ENCODE data around the gene FXN. TPM values are rescaled to one million over a fixed set of nuclear protein-coding genes. Genes with fewer than 3 reads are reported as not detected.

FXN gene
- total RNA-seq, 1 experiment from 2014 or later, result 17.8 TPM

GRCh38 chr9:69018737-69019136 is 16.8 kb upstream of the FXN start:
- intact Hi-C loops (cut with micrococcal nuclease; ENCODE audit: unreplicated experiment), result no loop called here
- CTCF ChIA-PET, result no interaction called here
- no peaks in the 10 kb centered on the region for H3K9me3 ChIP-seq (ENCODE audit: control insufficient read depth, insufficient read depth, low read depth, low read length)
- no peaks in the 10 kb centered on the region; the same call in 1 of the 2 replicates for H3K27me3 ChIP-seq (ENCODE audit: control insufficient read depth, insufficient read depth, low read length)
- ATAC-seq, result no peak
- H3K4me1 ChIP-seq (ENCODE audit: control insufficient read depth, insufficient read depth, low read length), result no peaks in the 10 kb centered on the region
- no peaks in the 10 kb centered on the region for H3K36me3 ChIP-seq (ENCODE audit: control insufficient read depth, insufficient read depth, low read length)
- POLR2A ChIA-PET, result no interaction called here
- in situ Hi-C loops (cut with HindIII; ENCODE audit: low pct_unique_long_range_greater_than_20kb, low sequenced_read_pairs), result no loop called here
- TF ChIP-seq REST (IDR thresholded peaks at IDR 0.05; ENCODE audit: insufficient read depth in 1 of 2, low read depth in 2 of 2, low read length in 1 of 2) (no peak), POLR2AphosphoS5 (IDR thresholded peaks at IDR 0.05; ENCODE audit: low read depth, low read length) (no peak), CTCF (IDR thresholded peaks at IDR 0.05) (no peak), TCF7L2 (IDR thresholded peaks at IDR 0.05; ENCODE audit: low read depth, low read length) (no peak), SIN3A (IDR thresholded peaks at IDR 0.05; ENCODE audit: borderline replicate concordance, insufficient read depth, low read depth, low read length) (no peak)
- DNase-seq (ENCODE audit: low read depth, low spot score), result no peak
- H3K27ac ChIP-seq (ENCODE audit: low read length), result no peak overlapping the region
- BruUV-seq (replicated peaks), result no TSS peak
- H3K4me3 ChIP-seq (ENCODE audit: low read depth in 2 of 2, low read length in 2 of 2), result no peak overlapping the region

GRCh38 chr9:69019808-69020207 is 15.7 kb upstream of the FXN start:
- DNase-seq (ENCODE audit: low read depth, low spot score), result no peak
- Histone ChIP-seq H3K27ac (ENCODE audit: low read length) (no peak overlapping the region), H3K4me1 (ENCODE audit: control insufficient read depth, insufficient read depth, low read length) (no peaks in the 10 kb centered on the region), H3K36me3 (ENCODE audit: control insufficient read depth, insufficient read depth, low read length) (no peaks in the 10 kb centered on the region), H3K9me3 (ENCODE audit: control insufficient read depth, insufficient read depth, low read depth, low read length) (no peaks in the 10 kb centered on the region), H3K4me3 (ENCODE audit: low read depth in 2 of 2, low read length in 2 of 2) (no peak overlapping the region), H3K27me3 (ENCODE audit: control insufficient read depth, insufficient read depth, low read length) (no peaks in the 10 kb centered on the region; the same call in 1 of the 2 replicates)
- CTCF ChIA-PET, result interaction anchor here (0.6 kb wide), 1 partner anchor 24 kb away, joined by 8 read pairs; no protein-coding TSS in a partner anchor
- in situ Hi-C loops (cut with HindIII; ENCODE audit: low pct_unique_long_range_greater_than_20kb, low sequenced_read_pairs), result no loop called here
- no peak for ATAC-seq
- TF ChIP-seq TCF7L2 (IDR thresholded peaks at IDR 0.05; ENCODE audit: low read depth, low read length), result no peak
- no peak for TF ChIP-seq POLR2AphosphoS5 (IDR thresholded peaks at IDR 0.05; ENCODE audit: low read depth, low read length)
- TF ChIP-seq SIN3A (IDR thresholded peaks at IDR 0.05; ENCODE audit: borderline replicate concordance, insufficient read depth, low read depth, low read length), result no peak
- TF ChIP-seq REST (IDR thresholded peaks at IDR 0.05; ENCODE audit: insufficient read depth in 1 of 2, low read depth in 2 of 2, low read length in 1 of 2), result no peak
- BruUV-seq (replicated peaks), result no TSS peak
- POLR2A ChIA-PET, result no interaction called here
- intact Hi-C loops (cut with micrococcal nuclease; ENCODE audit: unreplicated experiment), result loop anchor here (10.0 kb wide), 1 partner anchor 315 kb away; the partner anchor contains the start of gene PIP5K1B

Measured in Panc1 (cell line).